ENCODE measurements around the gene PPP1R36.

DNA sequence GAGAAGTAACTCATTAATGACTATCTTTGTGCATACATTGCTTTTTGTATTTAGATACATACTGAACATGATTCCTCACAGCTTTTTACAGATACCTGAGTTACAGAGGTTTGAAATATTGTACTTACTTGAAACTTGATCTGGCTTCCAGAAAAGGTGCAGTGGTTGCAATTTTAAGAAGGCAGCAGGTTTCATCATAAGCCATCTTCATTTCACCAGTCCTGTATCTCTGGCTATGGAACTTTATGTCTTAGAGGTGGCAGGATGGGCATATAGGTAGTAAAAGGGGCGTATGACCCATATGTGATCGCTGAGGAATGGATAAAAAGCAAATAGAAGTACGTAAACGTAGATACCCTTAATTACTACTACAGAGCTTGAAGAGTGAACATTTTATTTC is 31.5 kb upstream of the PPP1R36 start:
- TF ChIP-seq, protein P1, sequence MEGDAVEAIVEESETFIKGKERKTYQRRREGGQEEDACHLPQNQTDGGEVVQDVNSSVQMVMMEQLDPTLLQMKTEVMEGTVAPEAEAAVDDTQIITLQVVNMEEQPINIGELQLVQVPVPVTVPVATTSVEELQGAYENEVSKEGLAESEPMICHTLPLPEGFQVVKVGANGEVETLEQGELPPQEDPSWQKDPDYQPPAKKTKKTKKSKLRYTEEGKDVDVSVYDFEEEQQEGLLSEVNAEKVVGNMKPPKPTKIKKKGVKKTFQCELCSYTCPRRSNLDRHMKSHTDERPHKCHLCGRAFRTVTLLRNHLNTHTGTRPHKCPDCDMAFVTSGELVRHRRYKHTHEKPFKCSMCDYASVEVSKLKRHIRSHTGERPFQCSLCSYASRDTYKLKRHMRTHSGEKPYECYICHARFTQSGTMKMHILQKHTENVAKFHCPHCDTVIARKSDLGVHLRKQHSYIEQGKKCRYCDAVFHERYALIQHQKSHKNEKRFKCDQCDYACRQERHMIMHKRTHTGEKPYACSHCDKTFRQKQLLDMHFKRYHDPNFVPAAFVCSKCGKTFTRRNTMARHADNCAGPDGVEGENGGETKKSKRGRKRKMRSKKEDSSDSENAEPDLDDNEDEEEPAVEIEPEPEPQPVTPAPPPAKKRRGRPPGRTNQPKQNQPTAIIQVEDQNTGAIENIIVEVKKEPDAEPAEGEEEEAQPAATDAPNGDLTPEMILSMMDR (IDR thresholded peaks at IDR 0.05) = no peak
- TF ChIP-seq POLR2A (IDR thresholded peaks at IDR 0.05; ENCODE audit: low read length) (no peak), EP300 (IDR thresholded peaks at IDR 0.05) (no peak), ZFP36 (IDR thresholded peaks at IDR 0.05; ENCODE audit: borderline replicate concordance, partially characterized antibody) (no peak), KDM5A (IDR thresholded peaks at IDR 0.05) (no peak), ZSCAN20 (CRISPR knock-in tag; IDR thresholded peaks at IDR 0.05) (no peak), HOXA7 (CRISPR knock-in tag; IDR thresholded peaks at IDR 0.05) (no peak), SMC3 (IDR thresholded peaks at IDR 0.05) (no peak)
- TF ChIP-seq, protein P2, sequence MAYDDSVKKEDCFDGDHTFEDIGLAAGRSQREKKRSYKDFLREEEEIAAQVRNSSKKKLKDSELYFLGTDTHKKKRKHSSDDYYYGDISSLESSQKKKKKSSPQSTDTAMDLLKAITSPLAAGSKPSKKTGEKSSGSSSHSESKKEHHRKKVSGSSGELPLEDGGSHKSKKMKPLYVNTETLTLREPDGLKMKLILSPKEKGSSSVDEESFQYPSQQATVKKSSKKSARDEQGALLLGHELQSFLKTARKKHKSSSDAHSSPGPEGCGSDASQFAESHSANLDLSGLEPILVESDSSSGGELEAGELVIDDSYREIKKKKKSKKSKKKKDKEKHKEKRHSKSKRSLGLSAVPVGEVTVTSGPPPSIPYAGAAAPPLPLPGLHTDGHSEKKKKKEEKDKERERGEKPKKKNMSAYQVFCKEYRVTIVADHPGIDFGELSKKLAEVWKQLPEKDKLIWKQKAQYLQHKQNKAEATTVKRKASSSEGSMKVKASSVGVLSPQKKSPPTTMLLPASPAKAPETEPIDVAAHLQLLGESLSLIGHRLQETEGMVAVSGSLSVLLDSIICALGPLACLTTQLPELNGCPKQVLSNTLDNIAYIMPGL (CRISPR knock-in tag; IDR thresholded peaks at IDR 0.05; ENCODE audit: borderline replicate concordance) = no peak
- TF ChIP-seq, protein P3, sequence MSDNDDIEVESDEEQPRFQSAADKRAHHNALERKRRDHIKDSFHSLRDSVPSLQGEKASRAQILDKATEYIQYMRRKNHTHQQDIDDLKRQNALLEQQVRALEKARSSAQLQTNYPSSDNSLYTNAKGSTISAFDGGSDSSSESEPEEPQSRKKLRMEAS (IDR thresholded peaks at IDR 0.05) = no peak

Data from A549 (cell line).